ENCODE results near the gene CD320.

GRCh38 chr19:8333767-8334457, 25.8 kb upstream of the CD320 start:
- TF ChIP-seq, protein P1, sequence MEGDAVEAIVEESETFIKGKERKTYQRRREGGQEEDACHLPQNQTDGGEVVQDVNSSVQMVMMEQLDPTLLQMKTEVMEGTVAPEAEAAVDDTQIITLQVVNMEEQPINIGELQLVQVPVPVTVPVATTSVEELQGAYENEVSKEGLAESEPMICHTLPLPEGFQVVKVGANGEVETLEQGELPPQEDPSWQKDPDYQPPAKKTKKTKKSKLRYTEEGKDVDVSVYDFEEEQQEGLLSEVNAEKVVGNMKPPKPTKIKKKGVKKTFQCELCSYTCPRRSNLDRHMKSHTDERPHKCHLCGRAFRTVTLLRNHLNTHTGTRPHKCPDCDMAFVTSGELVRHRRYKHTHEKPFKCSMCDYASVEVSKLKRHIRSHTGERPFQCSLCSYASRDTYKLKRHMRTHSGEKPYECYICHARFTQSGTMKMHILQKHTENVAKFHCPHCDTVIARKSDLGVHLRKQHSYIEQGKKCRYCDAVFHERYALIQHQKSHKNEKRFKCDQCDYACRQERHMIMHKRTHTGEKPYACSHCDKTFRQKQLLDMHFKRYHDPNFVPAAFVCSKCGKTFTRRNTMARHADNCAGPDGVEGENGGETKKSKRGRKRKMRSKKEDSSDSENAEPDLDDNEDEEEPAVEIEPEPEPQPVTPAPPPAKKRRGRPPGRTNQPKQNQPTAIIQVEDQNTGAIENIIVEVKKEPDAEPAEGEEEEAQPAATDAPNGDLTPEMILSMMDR (conservative IDR thresholded peaks at IDR 0.05): no peak
- TF ChIP-seq ZFX (IDR thresholded peaks at IDR 0.05): no peak
